Tibial artery (tissue), 4 donors: ENCODE measurements around the gene PDE9A.

Experiments
- DNase-seq, 2 donors: peaks; one replicate each; pipeline ENCODE4 v3.0.0-alpha.2; 2019
- H3K27ac ChIP-seq, 2 donors: fragments of 200-600 bp; sonication (generic) in 1 of 2; 1 replicate in 1 of 2; 2 replicates in 1 of 2; pipeline ENCODE4 v1.5.1; 2018 to 2019; ENCODE audit warnings: mild to moderate bottlenecking in 1 of 2
- H3K27me3 ChIP-seq, 2 donors: fragments of 200-600 bp; sonication (generic) in 1 of 2; one replicate each; pipeline versions ENCODE4 v1.5.1 to v1.6.0; 2016 to 2019
- H3K36me3 ChIP-seq, 3 donors: fragments of 200-600 bp; sonication (generic) in 2 of 3; one replicate each; pipeline ENCODE4 v1.5.1; 2016 to 2019; ENCODE audit warnings: mild to moderate bottlenecking in 2 of 3
- H3K4me1 ChIP-seq, 4 donors: fragments of 200-600 bp; sonication (generic) in 2 of 4; 1 replicate in 3 of 4; 2 replicates in 1 of 4; pipeline ENCODE4 v1.5.1; 2016 to 2019
- H3K4me3 ChIP-seq, 2 donors: fragments of 200-600 bp; sonication (generic) in 1 of 2; 1 replicate in 1 of 2; 2 replicates in 1 of 2; pipeline ENCODE4 v1.5.1; 2018 to 2019; ENCODE audit warnings: mild to moderate bottlenecking in 2 of 2
- H3K9me3 ChIP-seq, 3 donors: fragments of 200-600 bp; sonication (generic) in 1 of 3; one replicate each; pipeline ENCODE4 v1.5.1; 2016 to 2019
- CTCF ChIP-seq, 2 experiments: fragments of 200-600 bp in 1 of 2; fragments of 450-650 bp in 1 of 2; IDR thresholded peaks; one replicate each; pipeline ENCODE4 v1.5.1; 2017 to 2019; ENCODE audit warnings: antibody characterized with exemption in 2 of 2, mild to moderate bottlenecking in 1 of 2, moderate library complexity in 1 of 2
- intact Hi-C: fragments of 100-400 bp; cut with DNase I; formaldehyde crosslinking; loops from one replicate; pipeline ENCODE4 v1.15.0; 2023; ENCODE audit warnings: low total_unique reads

PDE9A gene

GRCh38 chr21:42615924-42616323 lies 37.5 kb upstream of the PDE9A start:
- no peak for DNase-seq
- Histone ChIP-seq H3K27me3 (peaks cover 0 to 47% of the 10 kb centered on the region in 2 donors), H3K4me3 (no peak overlapping the region), H3K36me3 (no peaks in the 10 kb centered on the region), H3K4me1 (peaks cover 0 to 8% (median 0%) of the 10 kb centered on the region in 4 donors), H3K27ac (no peak overlapping the region), H3K9me3 (peaks cover 0 to 10% (median 9%) of the 10 kb centered on the region in 3 donors)
- no peak for TF ChIP-seq CTCF (IDR thresholded peaks at IDR 0.05)
- intact Hi-C loops: no loop called here

GRCh38 chr21:42616446-42616845 lies 37.0 kb upstream of the PDE9A start:
- H3K4me3 ChIP-seq: no peak overlapping the region
- no peak for DNase-seq
- peaks cover 0 to 52% of the 10 kb centered on the region in 2 donors for H3K27me3 ChIP-seq

GRCh38 chr21:42616941-42617340 lies 36.5 kb upstream of the PDE9A start:
- Histone ChIP-seq H3K27me3 (peaks cover 0 to 55% of the 10 kb centered on the region in 2 donors), H3K36me3 (no peaks in the 10 kb centered on the region), H3K4me3 (no peak overlapping the region), H3K4me1 (peaks cover 0 to 8% (median 0%) of the 10 kb centered on the region in 4 donors), H3K9me3 (peaks cover 0 to 9% (median 4%) of the 10 kb centered on the region in 3 donors), H3K27ac (no peak overlapping the region)
- no peak for TF ChIP-seq CTCF (IDR thresholded peaks at IDR 0.05)
- intact Hi-C loops: no loop called here
- DNase-seq: no peak

More at GRCh38 chr21:42616446-42616845, 37.0 kb upstream of the PDE9A start:
- TF ChIP-seq CTCF (IDR thresholded peaks at IDR 0.05): no peak
- H3K4me1 ChIP-seq: peaks cover 0 to 8% (median 0%) of the 10 kb centered on the region in 4 donors
- intact Hi-C loops: no loop called here
- H3K27ac ChIP-seq: no peak overlapping the region
- H3K9me3 ChIP-seq: peaks cover 0 to 9% (median 9%) of the 10 kb centered on the region in 3 donors
- H3K36me3 ChIP-seq: no peaks in the 10 kb centered on the region

- intact Hi-C loops: no loop called here
Observed at GRCh38 chr21:42617486-42617885, 35.9 kb upstream of the PDE9A start.

GRCh38 chr21:42618707-42619102 lies 34.7 kb upstream of the PDE9A start:
- TF ChIP-seq CTCF (IDR thresholded peaks at IDR 0.05): no peak
- Histone ChIP-seq H3K4me3 (no peak overlapping the region), H3K27ac (no peak overlapping the region), H3K27me3 (peaks cover 0 to 61% of the 10 kb centered on the region in 2 donors), H3K9me3 (no peaks in the 10 kb centered on the region), H3K4me1 (peaks cover 0 to 8% (median 0%) of the 10 kb centered on the region in 4 donors), H3K36me3 (no peaks in the 10 kb centered on the region)
- intact Hi-C loops: no loop called here
- DNase-seq: no peak

More at GRCh38 chr21:42617486-42617885, 35.9 kb upstream of the PDE9A start:
- Histone ChIP-seq H3K27me3 (peaks cover 0 to 55% of the 10 kb centered on the region in 2 donors), H3K36me3 (no peaks in the 10 kb centered on the region), H3K27ac (no peak overlapping the region), H3K9me3 (peaks cover 0 to 4% (median 0%) of the 10 kb centered on the region in 3 donors), H3K4me1 (peaks cover 0 to 8% (median 0%) of the 10 kb centered on the region in 4 donors), H3K4me3 (no peak overlapping the region)
- DNase-seq: no peak
- no peak for TF ChIP-seq CTCF (IDR thresholded peaks at IDR 0.05)

GRCh38 chr21:42619166-42619565 lies 34.3 kb upstream of the PDE9A start:
- TF ChIP-seq CTCF (IDR thresholded peaks at IDR 0.05): no peak
- H3K27ac ChIP-seq: no peak overlapping the region
- H3K4me1 ChIP-seq: peaks cover 0 to 8% (median 0%) of the 10 kb centered on the region in 4 donors
- no peaks in the 10 kb centered on the region for H3K36me3 ChIP-seq
- H3K9me3 ChIP-seq: no peaks in the 10 kb centered on the region
- DNase-seq: no peak
- H3K27me3 ChIP-seq: peaks cover 0 to 61% of the 10 kb centered on the region in 2 donors
- H3K4me3 ChIP-seq: no peak overlapping the region
- intact Hi-C loops: no loop called here
